GM23338 (cell line): ENCODE measurements around the gene HLCS. TPM values are rescaled to one million over a fixed set of nuclear protein-coding genes. Genes with fewer than 3 reads are reported as not detected.

Source experiments
- ATAC-seq: fragments of 200-7000 bp; cut with Tn5 transposase; 3 replicates; pipeline ENCODE4 v1.9.1; 2020
- DNase-seq: peaks from one replicate; pipeline ENCODE4 v3.0.0-alpha.2; 2015; ENCODE audit warnings: low spot score
- H2AFZ ChIP-seq: fragments of 200-600 bp; sonication (generic); 2 replicates; pipeline ENCODE4 v1.8.0; 2016; ENCODE audit warnings: antibody characterized with exemption, mild to moderate bottlenecking, moderate library complexity
- H3F3A ChIP-seq: fragments of 200-600 bp; sonication (generic); replicated peaks from 2 replicates; pipeline ENCODE4 v1.8.0; 2017; ENCODE audit warnings: antibody characterized with exemption, mixed run types, low read depth
- H3K27ac ChIP-seq: fragments of 200-600 bp; sonication (generic); 2 replicates; pipeline ENCODE4 v1.6.1; 2016; ENCODE audit warnings: low read depth
- H3K27me3 ChIP-seq: fragments of 200-600 bp; sonication (generic); 2 replicates; pipeline ENCODE4 v1.8.0; 2016; ENCODE audit warnings: mild to moderate bottlenecking, mixed run types, moderate library complexity; ENCODE audit not compliant: insufficient read depth
- H3K36me3 ChIP-seq: fragments of 200-600 bp; sonication (generic); 2 replicates; pipeline ENCODE4 v1.8.0; 2016; ENCODE audit warnings: mild to moderate bottlenecking; ENCODE audit not compliant: insufficient read depth
- H3K4me1 ChIP-seq: fragments of 200-600 bp; sonication (generic); 2 replicates; pipeline ENCODE4 v1.8.0; 2016; ENCODE audit warnings: mild to moderate bottlenecking, moderate library complexity; ENCODE audit not compliant: insufficient read depth
- H3K4me2 ChIP-seq: fragments of 200-600 bp; sonication (generic); 2 replicates; pipeline ENCODE4 v1.7.1; 2017; ENCODE audit warnings: mixed run types
- H3K4me3 ChIP-seq: fragments of 200-600 bp; sonication (generic); 2 replicates; pipeline ENCODE4 v1.6.1; 2016; ENCODE audit warnings: mixed run types
- H3K79me2 ChIP-seq: fragments of 200-600 bp; sonication (generic); replicated peaks from 2 replicates; pipeline ENCODE4 v1.8.0; 2017; ENCODE audit warnings: mild to moderate bottlenecking; ENCODE audit not compliant: insufficient read depth
- H3K9me2 ChIP-seq: fragments of 200-600 bp; sonication (generic); 2 replicates; pipeline ENCODE4 v1.8.0; 2017; ENCODE audit not compliant: insufficient read depth
- H4K20me1 ChIP-seq: fragments of 200-600 bp; sonication (generic); replicated peaks from 2 replicates; pipeline ENCODE4 v1.8.0; 2017; ENCODE audit warnings: mild to moderate bottlenecking; ENCODE audit not compliant: insufficient read depth
- H3K27ac Mint-ChIP-seq: 2 replicates; pipeline ENCODE4 v1.8.0; 2020; ENCODE audit warnings: inconsistent platforms, mild to moderate bottlenecking, moderate library complexity, mixed read lengths
- H3K27me3 Mint-ChIP-seq: 3 replicates; pipeline ENCODE4 v1.8.0; 2022; ENCODE audit warnings: low read depth, mild to moderate bottlenecking, moderate library complexity, mixed read lengths, inconsistent platforms; ENCODE audit not compliant: insufficient read depth, poor library complexity
- H3K36me3 Mint-ChIP-seq: 3 replicates; pipeline ENCODE4 v1.8.0; 2021; ENCODE audit warnings: low read depth, mild to moderate bottlenecking, inconsistent platforms, moderate library complexity, mixed read lengths
- H3K4me1 Mint-ChIP-seq: 3 replicates; pipeline ENCODE4 v1.8.0; 2020; ENCODE audit warnings: mild to moderate bottlenecking, inconsistent platforms, mixed read lengths
- H3K4me3 Mint-ChIP-seq: 3 replicates; pipeline ENCODE4 v1.8.0; 2021; ENCODE audit warnings: moderate library complexity, mild to moderate bottlenecking, inconsistent platforms, mixed read lengths
- H3K9me3 Mint-ChIP-seq: 3 replicates; pipeline ENCODE4 v1.8.0; 2020; ENCODE audit warnings: moderate library complexity, mild to moderate bottlenecking, inconsistent platforms, mixed read lengths
- CREB1 ChIP-seq: fragments of 250-450 bp; sonication (Bioruptor Pico); IDR thresholded peaks from 2 replicates; pipeline ENCODE4 v1.5.0; 2020; ENCODE audit warnings: low read depth, mild to moderate bottlenecking, moderate library complexity
- CTCF ChIP-seq, 2 experiments: fragments of 200-600 bp in 1 of 2; sonication (generic) in 1 of 2; conservative IDR thresholded peaks; 2 replicates each; pipeline versions ENCODE4 v1.5.1 to v1.6.1; 2016 to 2017; ENCODE audit warnings: antibody characterized with exemption in 2 of 2, low read depth in 2 of 2, mild to moderate bottlenecking in 2 of 2, moderate library complexity in 1 of 2
- ETS1 ChIP-seq: IDR thresholded peaks from 2 replicates; pipeline ENCODE4 v1.6.1; 2016; ENCODE audit warnings: antibody characterized with exemption
- EZH2 ChIP-seq: fragments of 200-600 bp; sonication (generic); IDR thresholded peaks from one replicate; pipeline ENCODE4 v1.8.0; 2017; ENCODE audit warnings: antibody characterized with exemption, mild to moderate bottlenecking, low read depth; ENCODE audit not compliant: unreplicated experiment
- EZH2phosphoT487 ChIP-seq: fragments of 200-600 bp; sonication (generic); IDR thresholded peaks from one replicate; pipeline ENCODE4 v1.8.1; 2018; ENCODE audit warnings: antibody characterized with exemption; ENCODE audit not compliant: unreplicated experiment
- JUNB ChIP-seq: IDR thresholded peaks from one replicate; pipeline ENCODE4 v1.6.1; 2016; ENCODE audit warnings: antibody characterized with exemption; ENCODE audit not compliant: unreplicated experiment
- NANOG ChIP-seq: IDR thresholded peaks from 2 replicates; pipeline ENCODE4 v1.6.1; 2016; ENCODE audit warnings: antibody characterized with exemption, borderline replicate concordance
- POLR2AphosphoS5 ChIP-seq: IDR thresholded peaks from 2 replicates; pipeline ENCODE4 v1.6.1; 2016; ENCODE audit warnings: antibody characterized with exemption, low read depth
- REST ChIP-seq: IDR thresholded peaks from one replicate; pipeline ENCODE4 v1.6.1; 2018; ENCODE audit warnings: antibody characterized with exemption; ENCODE audit not compliant: unreplicated experiment
- STAT1 ChIP-seq: IDR thresholded peaks from one replicate; pipeline ENCODE4 v1.6.1; 2016; ENCODE audit warnings: antibody characterized with exemption; ENCODE audit not compliant: unreplicated experiment
- ZNF114 ChIP-seq: fragments of 250-450 bp; sonication (Bioruptor Pico); IDR thresholded peaks from 2 replicates; pipeline ENCODE4 v1.5.0; 2020; ENCODE audit warnings: mild to moderate bottlenecking, moderate library complexity
- ZNF331 ChIP-seq: fragments of 250-450 bp; sonication (Bioruptor Pico); IDR thresholded peaks from 2 replicates; pipeline ENCODE4 v1.5.0; 2020; ENCODE audit warnings: low read depth, mild to moderate bottlenecking, moderate library complexity
- ZNF462 ChIP-seq: fragments of 250-450 bp; sonication (Bioruptor Pico); IDR thresholded peaks from 2 replicates; pipeline ENCODE4 v1.5.0; 2020; ENCODE audit warnings: mild to moderate bottlenecking, moderate library complexity
- polyA plus RNA-seq: library from polyadenylated mRNA; unstranded; fragments of >200 nt; fragmentation: Nextera tagmentation; extraction: Ambion mirVana; gene quantifications from 2 replicates; pipeline ENCODE4 v1.2.1, GENCODE V29; 2016
- total RNA-seq: library from RNA; depleted of rRNA; stranded (reverse); fragments of >200 nt; shearing (Covaris generic); gene quantifications from 2 replicates; pipeline ENCODE4 v1.2.3, GENCODE V29; 2014

The HLCS gene
- total and polyA plus RNA-seq, 2 experiments from 2014 or later: 6.1 to 14.7 TPM

- no peaks in the 10 kb centered on the region for H4K20me1 ChIP-seq
- Mint-ChIP-seq H3K27me3 (peaks cover 3% of the 10 kb centered on the region), H3K9me3 (no peaks in the 10 kb centered on the region), H3K4me3 (no peak overlapping the region), H3K4me1 (peaks cover 5% of the 10 kb centered on the region), H3K36me3 (no peaks in the 10 kb centered on the region), H3K27ac (no peak overlapping the region)
- H3K4me3 ChIP-seq: no peak overlapping the region
- no peak overlapping the region for H3K4me2 ChIP-seq
- TF ChIP-seq JUNB: no peak
- no peak for TF ChIP-seq ZNF331 (CRISPR knock-in tag)
- TF ChIP-seq EZH2: no peak
- no peak for TF ChIP-seq ETS1
- TF ChIP-seq CREB1 (CRISPR knock-in tag): no peak
- no peak for TF ChIP-seq ZNF114 (CRISPR knock-in tag)
- TF ChIP-seq STAT1: no peak
- no peak for TF ChIP-seq EZH2phosphoT487
- TF ChIP-seq REST: no peak
- TF ChIP-seq ZNF462 (CRISPR knock-in tag): no peak
- no peak for TF ChIP-seq POLR2AphosphoS5
- TF ChIP-seq CTCF (conservative IDR thresholded peaks at IDR 0.05; ENCODE audit: low read depth in 2 of 2): no peak
- TF ChIP-seq NANOG: no peak
- ATAC-seq (no peak), DNase-seq (no peak)
- no peaks in the 10 kb centered on the region for H3K27me3 ChIP-seq
- no peaks in the 10 kb centered on the region for H3K9me2 ChIP-seq
- no peaks in the 10 kb centered on the region for H3K36me3 ChIP-seq
- H3K79me2 ChIP-seq: no peaks in the 10 kb centered on the region
- no peak overlapping the region for H2AFZ ChIP-seq
- H3K4me1 ChIP-seq: no peaks in the 10 kb centered on the region
- H3F3A ChIP-seq: no peaks in the 10 kb centered on the region
- no peak overlapping the region for H3K27ac ChIP-seq
Observed at GRCh38 chr21:36733857-36734256, 232.6 kb downstream of the HLCS start.
